RPMI7951 (cell line): ENCODE data around the gene CUL3. TPM values are rescaled to one million over a fixed set of nuclear protein-coding genes. Genes with fewer than 3 reads are reported as not detected.

Source experiments
- DNase-seq: peaks from one replicate; pipeline ENCODE4 v3.0.0-alpha.2; 2012; ENCODE audit warnings: low read depth
- total RNA-seq: library from RNA; depleted of rRNA; stranded (reverse); fragments of >200 nt; shearing (Covaris generic); gene quantifications from 2 replicates; pipeline ENCODE4 v1.2.3, GENCODE V29; 2014

CUL3 gene
- total RNA-seq, 1 experiment from 2014 or later = 102 TPM

DNA sequence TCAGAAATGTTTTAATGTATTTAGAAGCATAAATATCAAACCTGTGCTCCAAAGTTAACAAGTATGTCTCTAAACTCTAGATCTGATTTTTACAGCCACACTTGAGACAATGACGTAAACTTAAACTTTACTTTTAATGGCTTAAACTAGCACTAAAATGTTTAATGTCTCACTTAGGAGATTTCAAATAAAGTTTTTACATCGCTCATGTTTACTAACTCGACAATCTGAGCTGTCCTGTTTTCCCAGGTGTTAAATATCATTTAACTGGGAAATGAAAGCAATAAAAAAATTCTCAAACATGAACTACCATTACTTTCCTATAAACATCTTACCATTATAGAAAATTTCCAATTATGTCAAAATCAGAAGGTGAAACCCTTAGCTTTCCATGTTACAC is 113.0 kb downstream of the CUL3 start:
- no peak for DNase-seq

DNA sequence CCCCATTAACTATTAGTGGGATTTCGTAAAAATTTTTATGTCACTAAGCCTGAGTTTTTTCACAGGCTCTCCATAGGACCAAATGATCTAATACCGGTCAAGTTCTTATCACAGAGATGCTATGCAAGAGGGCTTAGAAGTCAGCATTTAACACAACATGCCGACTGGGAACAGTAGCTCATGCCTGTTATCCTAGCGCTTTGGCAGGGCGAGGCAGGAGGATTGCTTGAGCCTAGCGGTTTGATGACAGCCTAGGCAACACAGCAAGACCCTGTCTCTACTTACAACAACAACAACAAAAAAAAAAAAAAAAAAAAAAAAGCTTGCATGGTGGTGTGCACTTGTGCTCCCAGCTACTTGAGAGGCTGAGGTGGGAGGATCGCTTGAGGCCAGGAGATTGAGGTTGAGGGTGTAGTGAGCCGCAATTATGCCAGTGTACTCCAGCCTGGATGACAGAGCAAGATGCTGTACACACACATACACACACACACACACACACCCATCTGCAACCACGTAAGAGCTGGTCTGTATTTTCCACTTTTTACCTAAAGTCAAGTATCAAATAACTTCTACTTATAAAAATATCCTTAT is 115.7 kb downstream of the CUL3 start:
- DNase-seq = no peak

DNA sequence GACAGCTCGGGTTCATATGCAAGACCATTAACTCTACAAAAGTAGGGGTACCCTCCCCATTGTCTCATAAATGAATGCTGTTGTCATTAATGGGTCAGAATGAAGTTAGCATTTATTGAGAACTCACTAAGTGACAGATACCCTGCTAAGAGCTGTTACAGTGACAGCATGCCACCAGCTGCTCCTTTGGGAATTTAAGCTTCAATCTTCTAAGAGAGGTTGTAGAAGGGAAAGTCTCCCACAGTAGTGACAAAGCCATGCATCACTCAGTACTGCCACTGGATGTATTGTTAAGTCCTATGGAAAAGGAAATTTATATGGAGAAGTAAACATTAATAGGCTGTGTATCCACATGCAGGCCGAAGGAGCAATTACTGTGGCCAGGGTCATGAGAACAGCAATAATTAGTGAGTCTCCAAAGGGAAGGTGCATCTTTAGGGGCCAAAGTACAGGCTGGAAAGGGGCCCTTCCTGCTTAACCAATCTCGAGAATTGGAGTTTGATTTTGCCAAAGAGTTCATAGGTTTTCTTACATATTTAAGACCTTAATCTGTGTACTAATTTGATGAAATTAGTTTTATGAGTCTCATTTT is 118.8 kb downstream of the CUL3 start:
- DNase-seq = no peak

DNA sequence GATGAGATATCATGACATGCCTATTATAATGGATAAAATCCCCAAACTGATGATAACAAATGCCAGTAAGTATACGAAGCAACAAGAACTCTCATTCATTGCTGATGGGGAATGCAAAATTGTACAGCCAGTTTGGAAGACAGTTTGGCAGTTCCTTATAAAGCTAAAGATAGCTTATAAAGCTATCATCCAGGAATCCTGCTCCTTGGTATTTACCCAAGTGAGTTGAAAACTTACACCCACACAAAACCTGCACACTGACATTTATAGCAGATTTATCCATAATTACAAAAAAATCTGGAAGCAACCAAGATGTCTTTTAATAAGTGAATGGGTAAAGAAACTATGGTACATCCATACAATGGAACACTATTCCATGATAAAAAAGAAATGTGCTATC is 123.8 kb downstream of the CUL3 start:
- DNase-seq = no peak

DNA sequence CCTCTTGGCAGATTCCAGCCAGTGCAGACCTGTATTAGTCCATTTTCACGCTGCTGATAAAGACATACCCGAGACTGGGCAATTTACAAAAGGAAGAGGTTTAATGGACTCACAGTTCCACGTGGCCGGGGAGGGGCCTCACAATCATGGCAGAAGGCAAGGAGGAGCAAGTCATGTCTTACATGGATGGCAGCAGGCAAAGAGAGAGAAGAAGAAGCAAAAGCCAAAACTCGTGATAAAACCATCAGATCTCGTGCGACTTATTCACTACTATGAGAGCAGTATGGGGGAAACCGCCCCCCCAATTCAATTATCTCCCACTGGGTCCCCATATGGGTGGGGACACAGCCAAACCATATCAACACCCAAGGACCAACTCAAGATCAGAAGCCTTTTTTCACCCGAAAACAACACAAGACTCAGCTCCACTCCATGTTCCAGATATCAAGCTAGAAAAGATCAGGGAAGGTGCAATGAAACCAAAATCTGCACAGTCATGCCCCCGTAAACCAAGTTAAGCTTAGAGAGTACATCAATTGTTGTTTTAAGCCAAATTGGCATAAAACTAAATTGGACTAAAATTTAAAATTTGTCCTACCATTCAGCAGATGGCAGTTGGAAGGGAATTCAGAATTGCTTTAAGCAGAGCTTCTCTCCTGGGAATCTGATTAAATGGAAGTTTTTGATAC is 127.6 kb downstream of the CUL3 start:
- no peak for DNase-seq

DNA sequence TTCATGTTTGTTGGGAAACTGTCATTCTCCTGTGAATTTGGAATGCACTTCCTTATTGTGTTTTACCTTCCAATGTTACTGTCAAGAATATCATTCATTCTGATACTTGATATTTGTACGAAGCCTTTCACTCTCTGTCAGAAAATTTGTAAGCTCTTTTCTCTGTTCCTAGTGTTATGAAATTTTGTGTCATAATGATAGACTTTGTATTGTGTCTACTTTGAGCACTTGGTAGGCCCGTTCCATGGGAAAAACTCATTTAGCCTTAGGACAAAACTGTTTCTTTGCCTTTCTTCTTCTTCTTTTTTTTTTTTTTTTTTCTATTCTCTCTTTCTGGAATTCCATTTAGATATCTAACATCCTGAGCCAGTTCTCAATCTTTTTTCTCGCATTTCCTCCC is 131.3 kb downstream of the CUL3 start:
- no peak for DNase-seq

DNA sequence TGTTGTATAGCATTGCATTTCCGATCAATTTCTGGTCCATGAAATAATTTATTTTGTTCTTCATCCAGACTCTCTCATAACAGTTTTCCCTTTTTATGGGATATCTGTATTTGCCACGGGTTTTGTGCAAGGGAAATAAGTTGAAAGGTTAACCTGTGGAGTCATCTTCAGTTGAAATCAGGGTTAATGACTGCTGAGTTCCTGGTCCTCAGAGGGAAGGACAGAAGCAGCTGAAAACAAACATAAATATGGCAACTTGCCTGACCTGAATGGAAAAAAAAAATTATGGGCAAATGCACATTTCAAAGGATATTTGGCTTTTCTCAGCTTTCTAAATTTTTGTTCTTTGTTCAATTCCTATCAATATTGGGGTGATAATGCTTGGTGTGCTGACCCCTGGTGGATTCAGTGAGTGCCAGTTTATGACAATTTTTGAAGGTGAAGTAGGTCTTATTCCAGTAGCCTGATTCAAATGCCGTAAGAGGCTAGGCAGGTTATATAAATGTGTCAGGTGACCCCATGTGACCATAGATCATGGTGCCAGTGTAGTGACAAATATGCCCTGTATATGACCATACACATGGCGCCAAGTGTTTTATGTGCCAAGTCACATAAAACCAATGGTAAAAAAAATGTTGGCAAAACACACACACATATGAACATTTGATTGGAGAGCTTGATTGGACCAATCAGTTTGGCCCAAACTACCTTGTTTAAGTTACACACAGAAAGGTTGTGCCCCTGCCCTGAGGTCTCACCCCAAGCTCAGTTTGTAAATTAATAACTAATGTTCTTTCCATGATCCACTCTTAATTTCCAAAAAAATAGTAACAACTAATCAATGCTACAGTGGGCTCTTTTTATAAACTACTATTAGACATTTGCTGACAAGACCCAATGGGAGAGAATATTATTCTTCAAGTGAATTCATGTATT is 135.7 kb downstream of the CUL3 start:
- DNase-seq = peak; percentile 27

DNA sequence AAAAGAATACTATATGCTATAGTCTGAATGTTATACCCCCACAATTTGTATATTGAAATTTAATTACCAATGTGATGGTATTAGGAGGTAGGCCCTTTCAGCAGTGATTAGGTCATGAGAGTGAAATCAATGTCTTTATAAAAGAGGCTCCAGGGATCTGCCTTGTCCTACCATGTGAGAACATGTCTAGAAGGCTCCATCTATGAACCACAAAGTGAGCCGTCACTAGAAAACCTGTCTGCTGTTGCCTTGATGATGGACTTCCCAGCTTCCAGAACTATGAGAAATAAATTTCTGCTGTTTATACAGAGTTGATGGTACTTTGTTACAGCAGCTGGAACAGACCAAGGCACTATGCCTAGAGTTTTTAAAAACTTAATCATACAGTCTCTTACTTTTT is 136.9 kb downstream of the CUL3 start:
- DNase-seq = no peak

DNA sequence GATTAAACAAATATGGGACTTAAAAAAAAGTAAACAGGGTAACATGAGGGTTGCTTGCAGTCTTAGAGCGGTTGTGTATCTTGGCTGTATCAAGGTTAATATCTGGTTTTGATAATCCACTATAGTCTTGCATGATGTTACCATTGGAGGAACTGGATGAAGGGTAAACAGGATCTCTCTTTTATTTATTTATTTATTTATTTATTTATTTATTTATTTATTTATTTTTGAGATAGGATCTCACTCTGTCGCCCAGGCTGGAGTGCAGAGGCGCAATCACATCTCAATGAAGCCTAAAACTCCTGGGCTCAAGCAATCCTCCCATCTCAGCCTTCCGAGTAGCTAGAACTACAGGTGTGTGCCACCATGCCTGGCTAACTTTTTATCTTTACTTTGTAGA is 140.4 kb downstream of the CUL3 start:
- no peak for DNase-seq

DNA sequence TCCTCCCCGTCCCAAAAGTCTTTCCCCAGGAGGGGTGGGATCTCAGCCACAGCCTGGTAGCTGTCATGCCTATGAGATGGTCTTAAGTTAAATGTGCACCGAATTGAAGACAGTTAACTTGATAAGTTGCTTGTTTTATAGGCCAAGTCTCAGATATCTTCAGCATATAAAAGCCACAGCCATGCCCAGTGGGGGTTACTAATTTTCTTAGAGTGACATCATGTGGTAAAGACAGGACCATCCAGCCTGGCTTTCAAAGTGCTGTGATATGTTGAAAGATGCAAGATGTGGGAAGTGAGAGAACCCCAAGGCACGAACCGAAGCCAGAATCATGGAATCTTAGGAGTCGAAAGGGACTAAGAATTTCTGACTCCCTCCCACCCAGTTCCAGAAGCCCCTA is 141.1 kb downstream of the CUL3 start:
- no peak for DNase-seq

DNA sequence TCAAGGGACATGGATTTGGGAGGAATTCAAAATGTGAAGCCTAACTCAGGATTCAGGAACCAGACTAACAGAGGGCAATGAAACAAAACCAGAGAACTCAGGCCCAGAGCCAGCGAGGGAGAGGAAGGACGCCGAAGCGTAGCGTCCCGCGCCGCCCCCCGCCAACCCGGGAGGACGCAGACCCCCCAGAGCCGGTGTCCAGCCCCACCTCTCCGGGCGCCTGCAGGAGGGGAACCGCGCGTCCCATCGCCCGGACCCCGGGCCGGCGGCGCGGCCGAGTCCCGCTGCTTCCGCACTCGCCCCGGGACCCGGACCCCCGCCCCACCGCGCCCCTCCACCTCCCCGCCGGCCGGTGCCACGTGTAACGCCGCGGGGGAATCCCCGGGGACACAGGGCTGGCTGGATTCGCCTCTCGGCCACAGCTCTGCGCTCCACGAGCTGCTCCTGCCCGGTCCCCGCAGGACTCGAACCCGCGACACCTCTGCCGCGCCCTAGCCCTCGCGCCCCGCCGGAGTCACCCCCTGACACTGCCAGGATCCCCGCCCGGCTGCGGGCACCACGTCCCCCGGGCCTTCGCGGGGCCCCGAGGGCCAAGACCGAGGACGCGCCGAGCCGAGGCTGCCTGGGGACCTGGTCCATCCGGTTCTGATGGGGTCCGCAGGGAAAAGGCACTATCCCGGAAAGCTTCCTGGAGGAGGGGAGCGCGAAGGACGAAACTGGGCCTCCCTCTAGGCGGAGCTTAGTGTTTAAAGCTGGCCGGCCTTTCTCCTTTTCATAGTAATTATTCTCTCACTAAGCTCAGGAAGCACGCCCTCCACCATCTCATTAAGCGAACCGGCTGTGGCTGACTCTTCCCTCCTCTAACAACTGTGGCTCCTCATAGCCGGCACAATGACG is 142.8 kb downstream of the CUL3 start:
- peak; percentile 31 for DNase-seq

DNA sequence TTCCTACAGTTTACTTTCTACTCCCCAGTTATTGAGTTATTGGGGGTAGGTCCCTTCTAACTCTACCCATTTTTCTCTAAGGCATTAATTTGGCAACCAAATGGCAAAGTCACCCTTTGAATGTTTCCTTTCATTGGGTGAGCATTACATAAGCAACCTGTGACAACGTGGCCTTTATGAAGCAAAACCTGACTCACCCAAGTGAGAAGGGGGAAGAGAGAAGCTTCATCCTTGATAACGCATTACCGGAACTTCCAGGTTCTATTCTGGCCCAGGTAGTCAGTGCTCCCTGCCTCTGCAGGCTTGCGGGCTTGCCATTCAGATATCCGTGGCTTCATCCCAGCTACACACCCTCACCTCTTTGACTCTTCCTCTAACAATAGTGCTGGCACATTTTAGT is 144.2 kb downstream of the CUL3 start:
- DNase-seq = no peak

DNA sequence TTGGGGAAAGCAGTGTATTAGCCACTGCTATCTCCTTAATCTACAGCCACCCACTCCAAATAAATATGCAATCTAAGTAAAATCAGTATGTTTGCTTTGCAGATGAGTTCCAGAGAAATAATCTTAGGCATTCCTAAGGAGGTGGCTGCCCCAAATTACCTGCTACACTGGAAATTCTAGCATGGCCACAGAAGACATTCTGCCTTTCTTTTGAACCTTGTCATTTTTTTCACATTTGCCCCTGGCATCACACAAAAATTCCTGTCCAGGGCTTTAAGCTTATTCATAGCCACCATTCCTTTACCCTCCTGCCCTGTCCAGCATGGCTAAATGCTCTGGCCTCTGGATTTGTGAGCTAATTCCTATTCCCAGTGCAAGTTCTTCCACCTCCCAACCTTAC is 146.4 kb downstream of the CUL3 start:
- DNase-seq = no peak

DNA sequence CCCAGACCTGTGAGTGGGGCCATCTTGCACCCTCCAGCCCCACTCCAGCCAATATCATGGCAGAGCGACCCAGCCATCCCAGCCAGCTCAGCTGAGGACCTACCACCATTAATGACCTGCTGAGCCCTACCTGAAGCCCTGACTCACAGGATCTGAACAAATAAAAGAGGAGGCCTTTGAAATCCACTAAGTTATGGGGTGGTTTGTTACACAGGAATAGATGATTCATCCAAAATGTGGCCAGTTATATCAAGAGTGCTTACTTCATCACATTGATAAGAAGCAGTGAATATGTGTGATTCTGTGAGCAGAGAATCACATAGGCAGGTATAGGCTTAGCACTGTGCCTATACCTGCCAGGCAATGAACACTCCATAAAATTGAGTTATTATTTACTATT is 148.5 kb downstream of the CUL3 start:
- no peak for DNase-seq

DNA sequence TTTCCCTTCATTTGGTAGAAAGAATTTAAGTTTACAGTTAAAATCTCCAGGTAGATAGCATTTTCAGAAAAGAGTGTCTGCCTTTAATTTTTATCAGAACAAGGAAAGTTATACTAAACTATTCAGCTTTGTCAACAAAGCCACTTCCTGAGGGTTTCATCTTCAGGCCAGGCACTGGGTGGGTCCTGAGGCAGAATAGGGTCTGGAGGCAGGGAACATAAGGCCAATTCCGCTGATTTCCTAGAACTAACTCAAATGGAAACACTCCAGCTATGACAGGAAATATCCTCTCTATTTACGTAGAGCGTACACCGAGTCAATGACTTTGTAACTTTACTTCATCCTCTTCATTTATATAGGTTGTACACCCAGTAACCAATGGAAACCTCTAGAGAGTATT is 150.5 kb downstream of the CUL3 start:
- DNase-seq = no peak

DNA sequence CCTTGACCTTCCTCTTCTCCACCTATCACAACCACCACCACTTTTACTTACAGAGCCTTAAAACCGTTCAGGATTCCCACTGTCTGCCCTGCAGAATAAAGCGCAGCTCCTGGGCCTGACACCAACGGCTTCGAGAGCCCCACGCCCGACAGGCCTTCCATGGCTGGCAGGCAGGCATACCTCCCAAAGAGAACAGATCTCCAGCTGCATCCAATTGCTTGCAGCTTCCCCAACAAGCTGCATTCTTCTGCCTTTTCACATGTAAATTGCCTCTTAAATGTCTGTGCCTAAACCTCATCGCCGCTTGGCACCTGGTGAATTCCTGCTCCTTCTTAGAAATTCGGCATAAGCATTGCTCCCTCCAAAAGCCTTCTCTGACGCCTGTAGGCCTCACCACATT is 151.7 kb downstream of the CUL3 start:
- DNase-seq = no peak

DNA sequence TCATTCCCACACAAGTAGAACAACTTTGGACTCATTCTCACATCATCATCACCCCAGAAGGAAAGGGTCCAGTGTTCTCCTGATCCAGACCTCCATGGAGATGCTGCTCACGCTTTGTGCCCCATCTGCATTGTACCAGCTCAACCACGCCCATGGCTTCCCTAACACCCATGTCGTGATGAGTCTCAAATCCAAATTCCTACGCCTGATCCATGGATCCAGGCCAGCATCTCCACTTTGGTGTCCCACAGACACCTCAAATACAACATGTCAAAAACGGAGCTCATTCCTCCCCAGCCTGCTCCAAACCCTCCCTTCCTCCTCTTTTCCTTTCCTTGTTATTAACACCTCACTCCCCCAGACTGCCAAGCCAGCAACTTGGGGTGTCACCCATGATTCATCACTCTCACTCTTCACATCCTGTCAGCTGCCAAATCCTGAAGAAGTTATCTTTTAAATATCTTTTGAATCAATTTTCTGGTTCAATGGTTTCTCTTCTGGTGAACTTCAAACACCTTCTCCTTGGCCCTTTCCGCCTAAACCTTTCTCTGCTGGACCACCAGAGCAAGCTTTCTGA is 153.1 kb downstream of the CUL3 start:
- DNase-seq = no peak

DNA sequence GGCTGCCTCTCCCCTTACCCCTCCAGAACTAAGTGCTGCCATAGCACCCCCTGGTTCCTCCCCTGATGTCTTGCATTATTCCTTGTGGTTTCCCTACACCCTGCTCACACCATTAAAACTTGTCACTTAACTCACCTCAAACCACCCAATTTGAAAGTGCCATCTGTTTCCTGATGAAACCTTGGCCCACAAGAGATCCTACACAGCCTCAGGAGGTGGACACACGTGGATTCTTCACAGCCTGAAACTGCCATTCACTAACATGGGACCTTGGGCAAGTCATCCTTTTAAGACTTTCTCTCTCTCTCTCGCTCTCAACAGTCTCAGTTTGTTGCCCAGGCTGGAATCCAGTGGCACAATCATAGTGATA is 155.7 kb downstream of the CUL3 start:
- no peak for DNase-seq

DNA sequence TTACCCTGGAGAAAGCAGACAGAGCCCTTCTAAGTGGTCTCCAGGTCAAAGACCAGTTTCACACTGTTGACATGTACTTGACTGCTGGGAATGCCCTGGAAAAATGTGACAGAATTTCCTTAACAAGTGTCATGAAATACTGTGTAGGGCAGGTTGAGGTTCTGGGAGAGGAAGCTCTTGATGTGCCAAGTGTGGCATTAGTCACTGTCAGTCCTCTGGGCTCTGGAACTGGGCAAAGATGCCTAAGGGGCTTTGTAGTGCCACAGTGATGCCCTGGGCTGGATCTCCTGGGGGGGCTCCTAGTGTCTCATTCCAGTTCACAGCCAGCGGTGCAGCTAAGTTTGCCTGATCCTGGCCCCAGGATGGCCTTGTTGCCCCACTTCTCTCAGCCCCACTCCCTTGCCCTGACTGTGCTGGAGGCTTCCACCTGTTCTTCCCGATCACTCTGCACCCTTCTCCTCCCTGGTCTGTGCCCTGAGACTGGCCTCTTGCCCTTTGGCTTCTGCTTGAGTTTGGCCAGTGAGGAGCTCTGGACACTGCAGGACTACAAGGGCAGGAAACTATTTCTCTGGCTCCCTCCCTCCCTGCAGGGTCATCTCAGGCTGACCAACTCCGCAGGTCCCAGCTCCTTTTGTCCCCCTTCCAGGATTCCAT is 156.2 kb downstream of the CUL3 start:
- DNase-seq = no peak

DNA sequence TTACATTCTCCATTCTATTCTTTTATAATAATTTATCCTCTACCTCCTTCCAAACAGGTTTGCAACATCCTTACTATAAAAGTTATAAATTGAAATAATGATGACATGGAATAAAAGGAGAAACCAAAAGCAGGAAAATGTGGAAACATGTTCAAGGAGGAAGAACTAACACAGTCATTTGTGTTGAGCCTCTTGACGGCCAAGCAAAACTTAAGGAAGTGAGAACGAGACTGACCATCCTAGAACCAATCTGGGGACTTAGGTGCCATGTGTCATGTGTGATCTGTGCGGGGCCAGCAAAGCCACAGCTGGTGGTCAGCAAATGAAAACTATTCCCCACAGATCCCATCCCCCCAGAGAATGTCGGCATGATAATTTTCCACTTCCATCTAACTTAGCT is 157.7 kb downstream of the CUL3 start:
- DNase-seq = no peak

DNA sequence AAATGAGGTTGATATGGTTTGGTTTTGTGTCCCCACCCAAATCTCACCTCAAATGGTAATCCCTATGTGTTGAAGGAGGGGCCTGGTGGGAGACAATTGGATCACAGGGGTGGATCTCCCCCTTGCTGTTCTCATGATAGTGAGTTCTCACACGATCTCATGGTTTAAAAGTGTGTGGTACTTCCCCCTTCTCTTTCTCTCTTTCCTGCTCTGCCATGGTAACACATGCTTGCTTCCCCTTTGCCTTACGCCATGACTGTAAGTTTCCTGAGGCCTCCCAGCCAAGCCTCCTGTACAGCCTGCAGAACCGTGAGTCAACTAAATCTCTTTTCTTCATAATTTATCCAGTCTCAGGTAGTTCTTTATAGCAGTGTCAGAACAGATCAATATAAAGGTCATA is 158.5 kb downstream of the CUL3 start:
- DNase-seq = no peak
